Endometrium (tissue), 2 donors: Measurements from ENCODE around the gene BICRA.

ENCODE experiments used
- FAIRE-seq: peaks from 2 replicates; lab custom pipeline; 2012; peaks lifted over from hg19 to GRCh38; lab: Jason Lieb, UNC
- donor health status: control.
- donor health status: control.

Gene BICRA

GRCh38 chr19:47601180-47601904 is 7.6 kb upstream of the BICRA start:
- no peak for FAIRE-seq

GRCh38 chr19:47603706-47604565 is 5.0 kb upstream of the BICRA start:
- FAIRE-seq, result no peak

- no peak for FAIRE-seq
Measured at GRCh38 chr19:47607564-47608073, 1.3 kb upstream of the BICRA start.

- no peak for FAIRE-seq
Measured at GRCh38 chr19:47608074-47608918, 638 bp upstream of the BICRA start.

GRCh38 chr19:47609906-47610894 is 1.3 kb downstream of the BICRA start:
- no peak for FAIRE-seq

GRCh38 chr19:47610902-47611301 is 2.0 kb downstream of the BICRA start:
- FAIRE-seq, result no peak

GRCh38 chr19:47613165-47614020 is 4.5 kb downstream of the BICRA start:
- no peak for FAIRE-seq

GRCh38 chr19:47614021-47614295 is 5.0 kb downstream of the BICRA start:
- FAIRE-seq, result no peak

GRCh38 chr19:47614559-47614958 is 5.6 kb downstream of the BICRA start:
- FAIRE-seq, result no peak

GRCh38 chr19:47615230-47615629 is 6.3 kb downstream of the BICRA start:
- no peak for FAIRE-seq

GRCh38 chr19:47615714-47616113 is 6.8 kb downstream of the BICRA start:
- no peak for FAIRE-seq

GRCh38 chr19:47618771-47619170 is 9.8 kb downstream of the BICRA start:
- no peak for FAIRE-seq

GRCh38 chr19:47619763-47620162 is 10.8 kb downstream of the BICRA start:
- no peak for FAIRE-seq

- FAIRE-seq, result no peak
Measured at GRCh38 chr19:47623151-47623920, 14.4 kb downstream of the BICRA start.

- no peak for FAIRE-seq
Measured at GRCh38 chr19:47623921-47624391, 15.0 kb downstream of the BICRA start.

GRCh38 chr19:47625650-47626049 is 16.7 kb downstream of the BICRA start:
- FAIRE-seq, result no peak

GRCh38 chr19:47626238-47626637 is 17.3 kb downstream of the BICRA start:
- no peak for FAIRE-seq

GRCh38 chr19:47628078-47628771 is 19.3 kb downstream of the BICRA start:
- FAIRE-seq, result no peak

- FAIRE-seq, result no peak
Measured at GRCh38 chr19:47630594-47630993, 21.7 kb downstream of the BICRA start.
